ENCODE measurements around the gene MVB12B.

DNA sequence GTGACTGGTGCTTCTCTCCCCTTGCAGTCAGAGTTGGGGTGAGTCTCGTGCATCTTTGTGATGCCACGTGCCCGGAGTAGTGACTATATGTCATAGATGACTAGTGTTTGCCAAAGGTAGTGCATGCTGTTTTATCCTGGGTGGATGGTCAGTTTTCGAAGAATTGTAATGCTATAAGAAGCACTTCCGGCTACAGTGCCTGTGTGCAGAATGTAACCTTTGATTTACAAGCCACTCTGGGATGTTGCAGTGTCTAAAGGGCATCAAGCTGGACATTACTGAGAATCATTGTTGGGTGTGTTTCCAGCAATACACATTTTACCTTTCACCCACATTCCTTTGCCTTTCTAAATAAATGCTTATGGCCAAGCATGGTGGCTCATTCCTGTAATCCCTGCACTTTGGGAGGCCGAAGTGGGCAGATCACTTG is 16.7 kb downstream of the MVB12B start:
- TF ChIP-seq CTCF (conservative IDR thresholded peaks at IDR 0.05; ENCODE audit: low read length) (no peak), EZH2phosphoT487 (IDR thresholded peaks at IDR 0.05; ENCODE audit: borderline replicate concordance) (no peak)

All from Loucy (cell line).